HG03280 (cell line): ENCODE data around the gene MSH6.
A peak's percentile ranks its signal among the peaks of the same experiment; 100 is the strongest.

Experiments used
- ATAC-seq: cut with Tn5 transposase; IDR thresholded peaks from one replicate; pipeline ENCODE4 v1.9.1; 2021; ENCODE audit warnings: mild to moderate bottlenecking, moderate library complexity; ENCODE audit not compliant: unreplicated experiment

The MSH6 gene, protein sequence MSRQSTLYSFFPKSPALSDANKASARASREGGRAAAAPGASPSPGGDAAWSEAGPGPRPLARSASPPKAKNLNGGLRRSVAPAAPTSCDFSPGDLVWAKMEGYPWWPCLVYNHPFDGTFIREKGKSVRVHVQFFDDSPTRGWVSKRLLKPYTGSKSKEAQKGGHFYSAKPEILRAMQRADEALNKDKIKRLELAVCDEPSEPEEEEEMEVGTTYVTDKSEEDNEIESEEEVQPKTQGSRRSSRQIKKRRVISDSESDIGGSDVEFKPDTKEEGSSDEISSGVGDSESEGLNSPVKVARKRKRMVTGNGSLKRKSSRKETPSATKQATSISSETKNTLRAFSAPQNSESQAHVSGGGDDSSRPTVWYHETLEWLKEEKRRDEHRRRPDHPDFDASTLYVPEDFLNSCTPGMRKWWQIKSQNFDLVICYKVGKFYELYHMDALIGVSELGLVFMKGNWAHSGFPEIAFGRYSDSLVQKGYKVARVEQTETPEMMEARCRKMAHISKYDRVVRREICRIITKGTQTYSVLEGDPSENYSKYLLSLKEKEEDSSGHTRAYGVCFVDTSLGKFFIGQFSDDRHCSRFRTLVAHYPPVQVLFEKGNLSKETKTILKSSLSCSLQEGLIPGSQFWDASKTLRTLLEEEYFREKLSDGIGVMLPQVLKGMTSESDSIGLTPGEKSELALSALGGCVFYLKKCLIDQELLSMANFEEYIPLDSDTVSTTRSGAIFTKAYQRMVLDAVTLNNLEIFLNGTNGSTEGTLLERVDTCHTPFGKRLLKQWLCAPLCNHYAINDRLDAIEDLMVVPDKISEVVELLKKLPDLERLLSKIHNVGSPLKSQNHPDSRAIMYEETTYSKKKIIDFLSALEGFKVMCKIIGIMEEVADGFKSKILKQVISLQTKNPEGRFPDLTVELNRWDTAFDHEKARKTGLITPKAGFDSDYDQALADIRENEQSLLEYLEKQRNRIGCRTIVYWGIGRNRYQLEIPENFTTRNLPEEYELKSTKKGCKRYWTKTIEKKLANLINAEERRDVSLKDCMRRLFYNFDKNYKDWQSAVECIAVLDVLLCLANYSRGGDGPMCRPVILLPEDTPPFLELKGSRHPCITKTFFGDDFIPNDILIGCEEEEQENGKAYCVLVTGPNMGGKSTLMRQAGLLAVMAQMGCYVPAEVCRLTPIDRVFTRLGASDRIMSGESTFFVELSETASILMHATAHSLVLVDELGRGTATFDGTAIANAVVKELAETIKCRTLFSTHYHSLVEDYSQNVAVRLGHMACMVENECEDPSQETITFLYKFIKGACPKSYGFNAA (N-terminal part only)

DNA sequence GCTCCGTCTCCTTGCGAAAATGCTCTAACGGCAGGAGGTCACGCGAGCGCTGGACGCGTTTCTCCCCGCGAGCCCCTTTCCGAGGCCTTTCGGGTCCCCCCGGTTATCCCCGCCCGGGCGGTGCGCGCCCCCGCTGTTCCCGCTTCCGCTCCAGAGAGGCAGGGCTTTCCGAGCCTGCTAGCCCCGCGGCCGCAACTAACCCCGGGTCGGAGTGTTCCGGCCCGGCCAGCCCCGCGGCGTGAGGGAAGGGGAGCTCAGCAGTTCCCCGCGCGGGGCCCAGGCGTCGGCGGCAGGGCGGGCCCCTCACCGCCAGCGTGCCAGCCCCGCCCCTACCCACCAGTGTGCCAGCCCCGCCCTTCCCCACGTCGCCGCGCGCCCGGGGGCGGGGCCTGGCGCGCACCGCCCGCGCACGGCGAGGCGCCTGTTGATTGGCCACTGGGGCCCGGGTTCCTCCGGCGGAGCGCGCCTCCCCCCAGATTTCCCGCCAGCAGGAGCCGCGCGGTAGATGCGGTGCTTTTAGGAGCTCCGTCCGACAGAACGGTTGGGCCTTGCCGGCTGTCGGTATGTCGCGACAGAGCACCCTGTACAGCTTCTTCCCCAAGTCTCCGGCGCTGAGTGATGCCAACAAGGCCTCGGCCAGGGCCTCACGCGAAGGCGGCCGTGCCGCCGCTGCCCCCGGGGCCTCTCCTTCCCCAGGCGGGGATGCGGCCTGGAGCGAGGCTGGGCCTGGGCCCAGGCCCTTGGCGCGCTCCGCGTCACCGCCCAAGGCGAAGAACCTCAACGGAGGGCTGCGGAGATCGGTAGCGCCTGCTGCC lies at the start of gene MSH6:
TSS of gene MSH6 (plus strand) at position 475 of the 815 bp plus-strand sequence. CDS start at position 564, 89 bp downstream.
- ATAC-seq = peak; percentile 90

DNA sequence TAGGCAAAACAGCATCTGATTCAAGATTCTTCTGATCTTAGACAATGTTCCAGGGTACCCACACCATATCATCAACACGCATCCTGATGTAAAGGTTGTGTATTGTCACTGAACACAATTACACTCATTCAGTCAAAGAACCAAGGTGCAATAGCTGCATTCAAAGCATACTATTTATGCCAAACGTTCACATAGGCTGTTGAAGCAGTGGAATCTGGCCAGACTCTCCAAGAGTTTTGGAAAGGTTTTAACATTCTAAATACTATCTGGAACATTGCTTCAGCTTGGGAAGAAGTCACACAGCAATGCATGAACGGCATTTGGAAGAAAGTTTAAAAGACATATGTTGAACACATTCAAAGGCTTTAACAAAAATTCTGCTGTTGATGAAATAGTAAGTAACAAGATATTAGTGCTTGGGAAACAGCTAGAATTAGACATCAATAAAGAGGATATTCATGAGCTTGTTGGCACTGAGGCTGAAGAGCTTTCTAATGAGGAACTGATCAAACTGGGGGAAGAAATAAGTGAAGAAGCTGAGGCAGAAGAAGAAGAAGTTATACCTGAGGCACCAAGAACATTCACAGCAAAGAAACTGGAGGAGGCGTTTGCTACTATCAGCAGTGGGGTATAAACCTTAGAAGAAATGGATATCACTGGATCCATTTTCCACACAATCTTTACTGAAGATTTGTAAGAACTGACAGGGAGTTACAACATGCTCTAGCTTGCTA lies 47.6 kb upstream of the MSH6 start:
- ATAC-seq = no peak

DNA sequence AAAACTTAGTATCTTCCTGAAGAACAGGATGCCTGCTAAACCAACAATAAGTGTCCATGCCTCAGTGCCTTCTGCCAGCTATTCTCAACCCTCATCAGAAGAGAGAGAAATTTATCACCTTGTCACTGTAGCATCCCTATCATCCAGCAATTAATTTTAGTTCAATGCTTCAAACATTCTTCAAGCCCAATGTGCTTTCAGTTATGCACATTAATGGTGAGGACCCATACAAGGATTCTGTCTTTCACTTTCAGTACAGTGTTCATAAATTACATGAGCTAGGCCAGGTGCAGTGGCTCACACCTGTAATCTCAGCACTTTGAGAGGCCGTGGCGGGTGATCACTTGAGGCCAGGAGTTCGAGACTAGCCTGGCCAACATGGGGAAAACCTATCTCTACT lies 47.0 kb upstream of the MSH6 start:
- ATAC-seq = no peak

DNA sequence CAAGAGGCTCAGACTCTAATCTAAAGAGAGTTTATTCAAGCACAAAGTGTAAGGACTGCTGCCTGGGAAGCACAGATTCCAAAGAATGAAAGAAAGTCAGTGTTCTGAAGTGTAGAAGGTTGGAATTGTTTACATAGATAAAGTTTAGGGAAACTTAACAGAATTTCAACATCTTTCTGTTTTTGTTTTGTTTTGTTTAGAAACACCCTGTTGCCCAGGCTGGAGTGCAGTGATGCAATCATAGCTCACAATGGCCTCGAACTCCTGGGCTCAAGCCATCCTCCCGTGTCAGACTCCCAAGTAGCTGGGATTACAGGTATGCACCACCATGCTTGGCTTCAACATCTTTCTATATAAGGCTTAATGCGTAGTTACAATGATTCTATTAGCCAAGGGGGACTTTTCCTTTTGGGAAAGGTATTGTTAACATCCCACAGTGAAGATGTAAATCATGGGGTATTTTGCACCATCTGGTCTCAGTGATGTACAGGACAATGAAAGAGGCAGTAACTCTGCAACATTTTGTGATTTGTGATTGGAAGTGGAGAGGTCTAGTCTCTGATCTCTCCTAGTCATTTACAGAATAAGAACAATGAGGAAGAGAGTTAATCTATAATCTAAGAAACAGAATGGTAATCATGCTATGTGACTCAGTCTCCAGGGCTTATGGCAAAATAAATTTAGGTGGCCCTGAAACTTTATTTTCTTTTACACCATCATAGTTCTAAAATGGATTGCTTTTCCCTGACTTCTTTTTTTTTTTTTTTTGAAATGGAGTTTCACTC lies 45.6 kb upstream of the MSH6 start:
- ATAC-seq = no peak

DNA sequence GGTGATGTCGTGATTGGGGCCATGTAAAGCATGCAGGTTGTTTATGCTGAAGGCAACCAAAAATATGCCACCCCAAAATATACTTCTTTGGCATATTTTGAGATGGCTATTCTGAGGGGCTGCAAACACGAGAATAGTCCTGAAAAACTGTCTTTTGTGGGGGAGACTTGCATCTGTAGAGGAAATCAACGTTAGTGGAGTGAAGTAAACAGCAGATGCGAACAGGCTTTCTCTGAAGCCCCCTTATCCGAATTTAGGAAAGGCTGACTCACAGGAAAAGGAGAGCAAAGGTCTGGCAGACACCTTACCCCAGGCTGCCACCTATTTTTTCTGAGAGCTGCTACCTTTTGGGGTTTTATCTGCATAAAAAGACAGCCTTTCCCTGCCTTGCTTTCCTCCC lies 44.6 kb upstream of the MSH6 start:
- no peak for ATAC-seq

DNA sequence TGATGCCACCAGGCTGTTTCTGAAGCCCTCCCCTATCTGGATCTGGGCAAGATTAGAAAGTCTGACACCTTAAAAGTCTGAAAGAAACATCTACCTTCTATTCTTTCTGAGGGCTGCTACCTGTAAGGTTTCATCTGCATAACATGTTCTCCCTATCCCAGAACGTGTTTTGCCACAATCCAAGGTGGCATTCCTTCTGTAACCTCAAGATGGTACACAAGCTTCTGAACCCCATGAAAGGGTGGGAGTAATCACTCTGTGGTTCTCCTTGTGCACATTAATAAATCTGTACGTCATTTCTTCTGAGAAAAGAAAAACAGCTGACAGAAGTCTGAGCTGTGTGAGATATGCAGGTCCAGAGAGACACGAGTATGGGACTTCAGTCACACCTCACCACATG lies 41.8 kb upstream of the MSH6 start:
- ATAC-seq = no peak

DNA sequence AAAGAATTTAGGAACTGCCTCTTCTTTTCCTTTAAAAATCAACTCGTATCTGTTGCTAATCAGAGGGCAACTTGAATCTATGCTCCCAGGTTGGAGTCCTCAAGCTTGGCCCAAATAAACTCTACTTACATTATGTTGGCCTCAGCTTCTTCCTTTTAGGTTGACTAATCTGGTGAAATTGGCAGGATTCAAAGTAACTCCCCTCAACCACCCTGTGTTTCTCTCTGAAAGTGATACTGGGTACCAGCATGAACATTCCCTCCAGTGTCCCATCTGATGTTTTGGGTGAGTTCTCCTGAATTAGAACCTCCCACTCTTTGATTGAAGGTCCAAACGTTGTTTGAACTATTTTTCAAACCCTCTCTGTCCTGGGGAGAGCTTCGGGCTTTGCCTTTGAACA lies 41.3 kb upstream of the MSH6 start:
- ATAC-seq = no peak

DNA sequence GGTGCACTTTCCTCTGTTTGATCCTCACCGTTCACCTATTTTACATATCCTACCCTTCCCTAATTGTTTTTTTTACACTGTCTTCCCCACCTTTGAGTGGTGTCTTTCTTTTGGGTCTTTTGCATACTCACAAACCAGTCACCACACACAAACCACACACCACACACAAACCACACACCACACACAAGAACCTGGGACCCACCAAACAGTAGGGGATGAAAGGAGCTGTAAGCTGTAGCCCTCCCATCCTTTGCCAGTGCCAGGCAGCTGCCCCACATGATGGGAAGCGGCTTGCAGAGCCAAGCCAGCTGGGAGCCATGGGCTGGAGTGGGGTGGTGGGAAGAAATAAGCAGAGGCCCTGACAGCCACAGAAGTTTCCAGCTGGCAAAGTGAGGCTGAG lies 38.9 kb upstream of the MSH6 start:
- ATAC-seq = no peak

DNA sequence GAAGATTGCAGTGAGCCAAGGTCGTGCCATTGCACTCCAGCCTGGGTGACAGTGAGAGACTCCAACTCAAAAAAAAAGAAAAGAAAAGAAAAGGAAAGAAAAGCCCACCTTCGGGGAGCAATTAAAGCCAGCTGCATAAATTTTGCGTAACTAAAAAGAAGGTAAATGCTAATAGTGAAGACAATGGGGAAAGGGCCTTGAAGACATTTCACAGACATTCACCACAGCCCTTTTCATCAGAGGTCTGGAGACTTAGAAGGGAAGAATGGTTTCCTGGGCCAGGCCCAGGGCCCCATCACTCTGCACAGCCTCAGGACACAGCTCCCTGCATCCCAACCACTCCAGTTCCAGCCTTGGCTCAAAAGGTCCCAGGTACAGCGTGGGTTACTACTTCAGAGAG lies 35.1 kb upstream of the MSH6 start:
- no peak for ATAC-seq

DNA sequence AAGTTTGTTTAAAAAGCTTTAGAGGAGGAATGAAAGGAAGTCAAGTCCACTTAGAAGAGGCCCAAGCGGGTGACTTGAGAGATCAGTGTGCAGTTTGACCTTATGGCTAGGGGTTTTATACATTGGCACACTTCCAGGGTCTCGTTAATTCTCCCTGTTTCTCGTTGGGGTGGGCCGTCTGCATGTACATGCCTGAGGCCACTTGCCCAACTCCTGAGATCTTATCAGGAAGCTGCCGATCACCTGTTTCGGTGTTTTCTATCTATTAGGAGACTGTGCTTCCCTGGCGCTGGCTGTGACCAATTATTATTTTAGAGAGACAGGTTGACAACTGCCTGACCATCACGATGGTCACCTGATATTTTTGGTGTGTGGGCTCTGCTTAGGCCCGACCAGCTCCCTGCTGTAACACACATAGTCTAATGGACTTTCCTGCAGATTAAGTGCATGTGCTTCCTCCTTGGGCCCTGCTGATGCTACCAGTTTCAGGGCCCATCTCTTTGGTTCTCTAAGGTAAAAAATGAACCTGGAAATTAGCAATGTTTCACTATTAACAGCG lies 31.0 kb upstream of the MSH6 start:
- ATAC-seq = no peak

DNA sequence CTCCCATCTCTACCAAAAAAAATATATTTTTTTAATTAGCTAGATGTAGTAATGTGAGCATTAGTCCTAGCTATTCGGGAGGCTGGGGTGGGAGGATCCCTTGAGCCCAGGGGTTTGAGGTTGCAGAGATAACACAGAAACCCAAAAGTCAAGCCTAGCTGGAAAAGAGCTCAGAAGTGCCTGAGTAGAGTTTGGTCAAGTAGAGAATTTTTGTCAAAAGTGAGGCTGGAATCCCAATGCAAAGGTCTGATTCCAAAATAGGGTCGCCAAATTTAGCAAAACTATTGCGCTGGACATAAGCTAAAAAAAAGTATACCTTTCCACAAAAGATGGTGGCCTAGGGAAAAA lies 15.5 kb upstream of the MSH6 start:
- ATAC-seq = no peak

DNA sequence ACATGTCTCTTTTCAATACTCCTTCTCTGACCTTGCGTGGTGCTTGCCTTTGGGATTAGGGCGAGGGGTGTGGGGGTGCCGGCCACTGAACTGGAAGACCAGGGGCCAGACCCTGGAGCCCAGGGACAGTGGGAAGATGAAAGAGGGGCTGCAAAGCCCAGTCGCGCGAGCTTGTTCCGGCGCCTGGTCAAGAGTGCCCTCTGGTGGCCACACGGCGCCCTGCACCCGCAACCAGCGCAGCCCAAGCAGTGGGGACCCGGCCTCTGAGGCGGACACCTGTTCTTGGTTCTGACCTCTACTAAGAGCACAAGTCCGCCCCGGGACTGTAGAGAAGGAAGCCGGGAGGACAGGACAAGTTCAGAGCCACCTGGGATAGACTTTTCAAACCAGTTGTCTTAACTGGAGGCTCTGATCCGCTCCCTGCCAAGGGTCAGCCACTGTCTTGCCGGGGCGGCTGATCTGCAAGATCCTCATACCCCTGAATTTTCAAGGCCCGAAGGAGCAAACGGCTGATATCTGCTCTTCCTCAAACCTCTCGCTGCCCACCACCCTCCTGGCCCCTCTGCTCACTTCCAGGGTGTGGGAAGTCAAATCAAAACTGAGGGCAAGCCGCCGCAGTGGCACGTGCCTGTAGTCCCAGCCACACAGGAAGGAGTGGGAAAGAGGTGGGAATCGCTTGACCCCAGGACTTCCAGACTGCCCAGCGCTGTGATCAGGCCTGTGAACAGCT lies 14.9 kb upstream of the MSH6 start:
- ATAC-seq = no peak

DNA sequence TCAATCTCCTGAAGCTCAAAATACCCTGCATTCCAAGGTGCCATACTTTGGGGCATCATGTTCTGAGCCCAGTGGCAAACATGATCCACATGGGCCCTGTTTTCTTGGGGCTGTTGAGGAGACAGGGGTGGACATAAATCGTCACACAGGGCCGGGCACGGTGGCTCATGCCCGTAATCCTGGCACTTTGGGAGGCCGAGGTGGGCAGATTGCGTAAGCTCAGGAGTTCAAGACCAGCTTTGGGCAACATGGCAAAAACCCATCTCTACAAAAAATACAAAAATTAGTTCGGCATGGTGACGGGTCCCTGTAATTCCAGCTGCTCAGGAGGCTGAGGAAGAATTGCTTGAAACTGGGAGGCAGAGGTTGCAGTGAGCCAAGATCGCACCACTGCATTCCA lies 13.6 kb upstream of the MSH6 start:
- no peak for ATAC-seq

DNA sequence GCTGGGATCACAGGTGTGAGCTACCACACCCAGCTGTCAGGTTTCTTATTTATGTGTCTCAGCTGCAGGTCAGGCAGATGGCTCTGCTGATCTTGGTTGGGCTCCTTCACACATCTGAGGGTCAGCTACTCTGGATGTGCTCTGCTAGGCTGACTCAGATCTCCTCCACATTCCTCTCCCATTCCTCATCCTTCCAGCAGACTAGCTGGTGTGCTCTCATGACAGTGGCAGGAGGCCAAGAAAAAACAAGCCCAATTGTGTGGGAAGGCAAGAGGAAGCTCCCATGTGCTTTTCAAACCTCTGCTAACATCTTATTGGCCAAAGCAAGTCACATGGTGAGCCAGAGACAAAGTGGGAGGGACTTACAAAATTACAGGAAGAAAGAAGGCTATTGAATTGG lies 11.7 kb upstream of the MSH6 start:
- ATAC-seq = no peak

DNA sequence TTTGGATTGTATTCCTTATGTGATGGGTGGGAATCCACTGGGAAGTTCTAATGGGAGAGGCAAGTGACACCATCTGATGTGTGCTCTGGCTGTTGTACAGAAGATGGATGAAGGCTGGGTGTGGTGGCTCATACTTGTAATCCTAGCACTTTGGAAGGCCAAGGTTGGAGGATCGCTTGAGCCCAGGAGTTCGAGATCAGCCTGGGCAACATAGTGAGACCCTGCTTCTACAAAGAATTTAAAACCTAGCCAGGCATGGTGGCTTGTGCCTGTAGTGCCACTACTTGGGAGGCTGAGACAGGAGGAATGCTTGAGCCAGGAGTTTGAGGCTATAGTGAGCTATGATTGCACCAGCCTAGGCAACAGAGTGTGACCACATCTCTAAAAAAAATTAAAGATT lies 10.6 kb upstream of the MSH6 start:
- no peak for ATAC-seq

DNA sequence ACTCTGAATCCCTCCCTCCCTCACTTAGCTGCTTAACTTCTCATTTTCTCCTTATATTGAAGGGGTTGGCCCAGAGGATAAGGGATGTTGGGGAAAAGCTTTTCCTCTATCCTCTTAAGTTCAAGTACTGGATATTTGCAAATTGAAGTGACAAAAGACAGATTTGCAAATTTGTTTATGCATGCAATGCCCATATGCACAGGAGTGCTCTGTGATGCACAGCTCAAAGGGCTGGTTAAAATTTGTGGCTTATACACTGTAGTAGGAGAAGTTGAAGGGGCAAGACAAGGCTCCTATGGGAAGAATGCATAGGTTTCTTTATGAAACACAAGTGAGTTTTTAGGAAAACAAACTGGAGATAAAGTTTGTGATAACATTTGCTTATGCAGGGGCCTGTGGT lies 8.4 kb upstream of the MSH6 start:
- ATAC-seq = no peak

DNA sequence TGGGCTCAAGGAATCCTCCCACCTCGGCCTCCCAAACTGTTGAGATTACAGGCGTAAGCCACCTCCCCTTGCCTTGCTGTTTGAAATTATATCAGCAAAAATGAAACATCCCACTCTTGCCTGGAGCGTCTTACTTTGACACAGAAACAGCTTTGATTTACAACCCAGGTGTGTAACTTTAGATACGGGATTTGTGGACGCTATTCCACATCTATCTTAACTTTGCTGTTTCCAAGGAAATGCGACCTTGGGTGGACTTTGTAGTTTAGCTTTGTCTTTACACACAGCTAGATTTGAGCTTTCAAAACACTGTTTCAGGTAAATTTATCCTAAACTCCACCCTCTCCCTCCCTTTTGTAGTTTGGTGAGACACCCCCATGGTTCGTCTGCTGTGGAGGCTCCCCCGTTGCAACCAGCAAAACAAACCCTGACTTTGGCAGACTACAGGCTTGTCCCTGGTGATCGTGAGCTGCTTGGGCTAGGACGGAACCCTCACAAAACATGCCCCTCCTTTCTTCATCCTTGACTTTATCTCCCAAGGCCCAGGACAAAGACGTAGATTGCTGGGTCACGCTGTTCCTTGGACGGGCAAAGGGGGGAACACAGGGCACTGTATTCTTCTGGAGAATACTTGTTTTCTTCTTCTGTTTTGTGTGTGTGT lies 5.5 kb upstream of the MSH6 start:
- no peak for ATAC-seq
